GM20000 (cell line): Measurements from ENCODE around the gene ARHGAP24.

Experiments
- DNase-seq: peaks from one replicate; pipeline ENCODE4 v3.0.0; 2012; ENCODE audit warnings: low spot score
- CTCF ChIP-seq: IDR thresholded peaks from 2 replicates; pipeline ENCODE4 v1.5.1; 2012; ENCODE audit warnings: mild to moderate bottlenecking, control low read depth; ENCODE audit errors: extremely low read depth, missing control alignments

The ARHGAP24 gene

GRCh38 chr4:85821688-85822455 lies 346.9 kb downstream of the ARHGAP24 start:
- DNase-seq: no peak
- TF ChIP-seq CTCF: no peak

GRCh38 chr4:85823295-85823694 lies 348.3 kb downstream of the ARHGAP24 start:
- DNase-seq: no peak
- no peak for TF ChIP-seq CTCF

- TF ChIP-seq CTCF: no peak
- DNase-seq: no peak
Measured at GRCh38 chr4:85824166-85824945, 349.4 kb downstream of the ARHGAP24 start.

GRCh38 chr4:85826060-85826678 lies 351.2 kb downstream of the ARHGAP24 start:
- no peak for DNase-seq
- no peak for TF ChIP-seq CTCF

GRCh38 chr4:85828027-85828890 lies 353.3 kb downstream of the ARHGAP24 start:
- TF ChIP-seq CTCF: no peak
- DNase-seq: no peak

- TF ChIP-seq CTCF: no peak
- no peak for DNase-seq
Measured at GRCh38 chr4:85829276-85830051, 354.5 kb downstream of the ARHGAP24 start.
